ENCODE results near the gene WIPF2. TPM values are rescaled to one million over a fixed set of nuclear protein-coding genes. Genes with fewer than 3 reads are reported as not detected.
"Not testable (repeated sequence)": the region's sequence is repeated elsewhere in the genome, so short reads cannot be mapped to it uniquely, and the experiment has no call there.

The WIPF2 gene
- polyA plus RNA-seq, 3 donors = 27.4 to 35.9 (median 28.7) TPM

GRCh38 chr17:40187238-40187637 lies 31.9 kb upstream of the WIPF2 start:
- DNase-seq (ENCODE audit: extremely low read depth in 1 of 11, low read depth in 9 of 11, low spot score in 4 of 11) = no peak

DNA sequence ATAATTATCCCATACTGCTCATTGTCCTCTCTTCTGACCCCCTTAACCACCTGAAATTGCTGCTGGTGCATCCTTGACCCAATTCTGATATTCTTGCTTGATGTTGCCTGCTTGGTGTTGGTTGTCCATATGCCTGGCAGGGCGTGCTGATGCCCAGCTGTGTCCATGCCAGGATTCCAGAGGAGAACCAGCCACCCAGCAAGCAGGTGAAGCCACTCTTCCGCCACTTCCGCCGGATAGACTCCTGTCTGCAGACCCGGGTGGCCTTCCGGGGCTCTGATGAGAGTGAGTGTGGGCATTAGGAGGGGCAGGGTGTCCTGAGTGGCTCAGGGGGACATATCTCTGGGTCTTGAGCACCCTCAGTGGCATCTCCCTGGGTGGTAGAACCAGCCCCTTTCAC lies 30.4 kb upstream of the WIPF2 start:
- DNase-seq (ENCODE audit: extremely low read depth in 1 of 11, low read depth in 9 of 11, low spot score in 4 of 11) = no peak

DNA sequence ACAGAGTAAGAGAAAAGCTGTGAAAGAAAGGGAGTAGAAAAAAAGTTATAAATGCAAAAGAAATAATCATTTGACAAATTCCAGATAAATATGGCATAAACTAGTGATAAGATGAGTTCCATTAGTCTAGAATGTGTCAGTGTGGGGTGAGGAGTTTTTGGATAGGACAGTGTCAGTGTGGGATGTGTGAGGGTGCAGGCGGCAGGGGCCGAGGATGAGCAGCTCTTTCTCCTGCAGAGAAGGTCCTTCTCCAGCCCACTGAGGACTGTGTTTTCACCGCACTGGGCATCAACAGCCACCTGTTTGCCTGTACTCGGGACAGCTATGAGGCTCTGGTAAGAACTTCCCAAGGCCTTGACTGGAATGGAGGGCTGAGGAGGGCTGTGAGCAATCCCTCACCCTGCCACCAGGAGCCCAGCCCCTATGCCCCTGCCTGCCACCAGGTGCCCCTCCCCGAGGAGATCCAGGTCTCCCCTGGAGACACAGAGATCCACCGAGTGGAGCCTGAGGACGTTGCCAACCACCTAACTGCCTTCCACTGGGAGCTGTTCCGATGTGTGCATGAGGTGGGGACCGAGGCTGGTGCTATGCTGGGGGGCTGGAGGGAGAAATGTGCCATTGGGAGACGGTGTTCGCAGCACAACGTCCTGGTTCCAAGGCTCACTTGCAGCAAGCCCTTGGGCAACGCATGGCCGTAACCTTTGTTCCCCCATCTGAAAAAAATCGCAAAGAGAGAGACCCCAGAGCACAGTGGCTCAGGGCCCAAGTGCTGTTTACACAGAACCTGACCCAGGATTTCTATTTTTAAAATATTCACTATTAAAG lies 28.7 kb upstream of the WIPF2 start:
- no peak for DNase-seq (ENCODE audit: extremely low read depth in 1 of 11, low read depth in 9 of 11, low spot score in 4 of 11)

- peak in 9 of 11 donors; percentile 46 to 78 (median 67) for DNase-seq (ENCODE audit: extremely low read depth in 1 of 11, low read depth in 9 of 11, low spot score in 4 of 11)
Measured at GRCh38 chr17:40191237-40192208, 27.6 kb upstream of the WIPF2 start.

GRCh38 chr17:40192961-40193360 lies 26.1 kb upstream of the WIPF2 start:
- DNase-seq (ENCODE audit: extremely low read depth in 1 of 11, low read depth in 9 of 11, low spot score in 4 of 11) = no peak

GRCh38 chr17:40194821-40195220 lies 24.3 kb upstream of the WIPF2 start:
- DNase-seq (ENCODE audit: extremely low read depth in 1 of 11, low read depth in 9 of 11, low spot score in 4 of 11) = no peak

- DNase-seq (ENCODE audit: extremely low read depth in 1 of 11, low read depth in 9 of 11, low spot score in 4 of 11) = no peak
Measured at GRCh38 chr17:40197550-40197949, 21.6 kb upstream of the WIPF2 start.

- DNase-seq (ENCODE audit: extremely low read depth in 1 of 11, low read depth in 9 of 11, low spot score in 4 of 11) = not testable (repeated sequence)
Measured at GRCh38 chr17:40197965-40198456, 21.1 kb upstream of the WIPF2 start.

DNA sequence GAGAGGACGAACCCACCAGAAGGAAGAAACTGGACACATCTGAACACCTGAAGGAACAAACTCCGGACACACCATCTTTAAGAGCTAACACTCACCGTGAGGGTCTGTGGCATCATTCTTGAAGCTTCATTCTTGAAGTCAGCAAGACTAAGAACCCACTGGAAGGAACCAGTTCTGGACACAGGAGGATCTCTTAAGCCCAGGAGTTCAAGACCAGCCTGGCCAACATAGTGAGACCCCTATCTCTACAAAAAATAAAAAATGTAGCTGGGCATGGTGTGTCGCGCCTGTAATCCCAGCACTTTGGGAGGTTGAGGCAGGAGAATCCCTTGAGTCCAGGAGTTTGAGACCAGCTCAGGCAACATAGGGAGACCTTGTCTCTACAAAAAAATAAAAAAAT lies 20.5 kb upstream of the WIPF2 start:
- no peak for DNase-seq (ENCODE audit: extremely low read depth in 1 of 11, low read depth in 9 of 11, low spot score in 4 of 11)

DNA sequence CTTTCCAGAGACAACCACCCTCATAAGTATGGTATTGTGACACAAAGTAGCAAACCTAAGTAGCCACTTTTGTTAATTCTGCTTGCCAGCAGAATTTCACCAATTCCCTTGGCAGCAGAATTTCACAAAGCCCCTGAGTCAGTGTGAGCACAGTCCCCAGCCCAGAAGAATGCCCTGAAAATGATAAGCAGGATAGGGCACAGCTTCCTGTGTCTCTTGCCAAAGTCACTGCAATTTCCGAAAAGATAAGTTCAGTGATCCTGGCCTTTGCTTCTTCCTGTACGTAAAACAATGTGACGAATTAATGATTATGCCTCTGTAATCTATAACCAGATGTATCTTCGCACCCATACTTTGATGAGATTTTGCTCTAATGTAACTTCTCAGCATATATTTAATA lies 16.0 kb upstream of the WIPF2 start:
- no peak for DNase-seq (ENCODE audit: extremely low read depth in 1 of 11, low read depth in 9 of 11, low spot score in 4 of 11)

DNA sequence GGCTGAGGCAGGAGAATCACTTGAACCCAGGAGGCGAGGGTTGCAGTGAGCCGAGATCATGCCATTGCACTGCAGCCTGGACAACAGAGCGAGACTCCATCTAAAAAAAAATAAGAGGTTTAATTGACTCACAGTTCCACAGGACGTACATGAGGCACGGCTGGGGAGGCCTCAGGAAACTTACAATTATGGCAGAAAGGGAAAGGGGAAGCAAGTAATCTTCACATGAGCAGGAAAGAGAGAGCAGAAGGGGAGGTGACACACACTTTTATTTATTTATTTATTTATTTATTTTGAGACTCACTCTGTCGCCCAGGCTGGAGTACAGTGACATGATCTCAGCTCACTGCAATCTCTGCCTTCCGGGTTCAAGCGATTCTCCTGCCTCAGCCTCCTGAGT lies 12.9 kb upstream of the WIPF2 start:
- DNase-seq (ENCODE audit: extremely low read depth in 1 of 11, low read depth in 9 of 11, low spot score in 4 of 11) = not testable (repeated sequence)

DNA sequence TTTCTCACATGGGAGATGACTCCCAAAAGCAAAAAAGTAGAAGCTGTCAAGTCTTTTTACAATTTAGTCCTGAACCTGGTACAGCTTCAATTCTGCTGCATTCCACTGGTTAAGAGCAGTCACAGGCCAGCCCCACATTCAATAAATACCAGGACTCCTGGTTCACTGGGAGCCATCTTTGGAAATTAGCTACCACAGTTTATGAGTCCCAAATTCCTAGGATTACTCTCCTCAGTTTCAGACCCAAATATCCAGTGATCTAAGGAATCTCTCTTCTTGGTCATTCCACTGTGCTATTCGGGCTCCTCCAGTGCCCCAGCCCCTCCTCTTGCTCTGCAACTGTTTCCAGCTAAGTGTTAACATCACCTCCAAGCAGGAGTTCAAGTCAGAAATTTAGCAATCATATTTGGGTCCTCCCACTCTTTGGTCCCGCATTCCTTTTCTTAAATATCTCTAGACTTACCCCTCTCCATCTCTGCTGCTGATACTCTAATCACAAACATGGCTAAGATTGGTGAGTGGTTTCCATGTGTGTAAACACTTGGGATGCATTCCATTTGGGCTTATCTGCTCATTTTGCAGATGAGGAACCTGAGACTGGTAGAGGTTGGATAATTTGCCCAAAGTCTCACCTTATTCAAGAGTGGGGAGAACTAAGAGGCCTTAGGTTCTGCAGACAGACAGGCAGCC lies 9.6 kb upstream of the WIPF2 start:
- no peak for DNase-seq (ENCODE audit: extremely low read depth in 1 of 11, low read depth in 9 of 11, low spot score in 4 of 11)

DNA sequence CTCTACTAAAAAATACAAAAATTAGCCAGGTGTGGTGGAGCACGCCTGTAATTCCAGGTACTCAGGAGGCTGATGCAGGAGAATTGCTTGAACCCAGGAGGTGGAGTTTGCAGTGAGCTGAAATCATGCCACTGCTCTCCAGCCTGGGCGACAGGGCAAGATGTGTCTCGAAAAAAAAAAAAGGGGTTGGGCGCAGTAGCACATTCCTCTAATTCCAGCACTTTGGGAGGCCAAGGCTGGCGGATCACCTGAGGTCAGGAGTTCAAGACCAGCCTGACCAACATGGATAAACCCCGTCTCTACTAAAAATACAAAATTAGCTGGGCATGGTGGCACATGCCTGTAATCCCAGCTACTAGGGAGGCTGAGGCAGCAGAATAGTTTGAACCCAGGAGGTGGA lies 5.2 kb upstream of the WIPF2 start:
- DNase-seq (ENCODE audit: extremely low read depth in 1 of 11, low read depth in 9 of 11, low spot score in 4 of 11) = not testable (repeated sequence)

GRCh38 chr17:40218006-40218739 lies 931 bp upstream of the WIPF2 start:
- DNase-seq (ENCODE audit: extremely low read depth in 1 of 11, low read depth in 9 of 11, low spot score in 4 of 11) = no peak

DNA sequence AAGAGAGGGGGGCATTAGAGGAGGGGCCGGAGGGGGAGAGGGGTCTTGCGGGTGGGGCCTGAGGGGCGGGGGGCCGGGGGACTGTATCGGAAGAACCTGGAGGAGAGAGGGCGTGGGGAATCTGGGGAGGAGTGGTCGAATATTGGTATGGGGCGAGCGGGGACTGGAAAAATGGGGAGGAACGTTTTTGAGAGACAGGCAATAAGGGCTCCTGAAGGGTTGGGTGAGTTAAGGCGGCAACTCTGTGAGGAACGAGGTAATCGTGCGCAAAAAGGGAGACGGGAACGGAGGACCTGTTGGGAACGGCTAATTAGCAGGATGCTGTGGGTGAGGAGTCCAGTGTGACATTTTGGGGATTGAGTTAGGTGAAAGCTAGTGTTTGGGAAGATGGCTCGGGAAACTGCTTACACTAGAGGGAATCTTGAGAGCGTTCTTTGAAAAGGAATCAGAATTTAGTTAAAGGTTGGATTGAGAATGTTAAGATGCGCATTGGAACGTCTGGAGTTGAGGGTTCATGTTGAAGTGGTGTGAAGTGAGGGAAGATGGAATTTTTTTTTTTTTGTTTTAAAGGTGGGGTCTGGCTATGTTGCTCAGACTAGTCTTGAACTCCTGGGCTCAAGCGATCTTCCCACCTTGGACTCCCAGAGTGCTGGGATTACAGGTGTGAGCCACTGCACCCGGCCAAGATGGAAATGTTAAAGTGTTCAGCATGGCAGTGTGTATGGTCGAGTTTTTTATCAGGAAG lies 662 bp downstream of the WIPF2 start:
- DNase-seq (ENCODE audit: extremely low read depth in 1 of 11, low read depth in 9 of 11, low spot score in 4 of 11) = peak in 8 of 11 donors; percentile 36 to 69 (median 57)

DNA sequence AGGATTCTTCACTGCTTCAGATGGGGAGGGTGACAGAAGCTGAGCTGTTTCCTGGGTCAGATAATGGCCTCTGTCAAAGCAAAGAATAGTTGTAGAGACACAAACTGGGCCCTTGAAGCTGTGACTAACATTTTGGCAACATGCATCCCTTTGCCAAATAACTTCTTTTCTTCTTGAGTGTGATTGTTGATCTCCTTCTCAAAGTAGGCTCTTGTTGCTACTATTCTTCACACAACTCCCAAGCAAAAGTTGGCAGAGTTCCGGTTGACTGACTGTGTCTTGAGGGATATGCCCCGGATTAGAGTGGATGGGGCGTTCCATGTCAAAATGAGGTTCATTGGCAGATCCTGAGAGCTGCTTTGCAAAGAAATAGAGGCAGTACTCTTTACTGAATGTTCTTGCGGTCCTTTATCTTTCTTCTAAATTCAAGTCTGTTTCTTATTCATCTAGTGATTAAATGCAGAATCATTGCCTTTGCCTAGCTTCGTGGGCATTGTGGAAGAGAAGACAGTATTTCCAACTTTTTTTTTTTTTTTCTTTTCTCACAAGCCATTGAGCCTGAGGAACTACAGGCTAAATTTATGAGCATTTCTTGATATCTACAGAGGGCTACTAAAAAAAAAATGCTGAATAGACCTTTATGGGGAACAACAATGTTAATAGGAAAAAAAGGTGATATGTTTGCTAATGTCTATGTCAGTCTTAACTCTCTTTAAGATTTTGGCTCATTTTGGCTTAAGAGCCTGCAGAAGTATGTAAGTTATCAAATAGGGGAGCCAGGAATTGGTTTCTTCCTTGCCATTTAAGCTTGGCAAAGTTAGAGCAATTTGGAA lies 5.8 kb downstream of the WIPF2 start:
- no peak for DNase-seq (ENCODE audit: extremely low read depth in 1 of 11, low read depth in 9 of 11, low spot score in 4 of 11)

GRCh38 chr17:40229146-40229545 lies 10.0 kb downstream of the WIPF2 start:
- DNase-seq (ENCODE audit: extremely low read depth in 1 of 11, low read depth in 9 of 11, low spot score in 4 of 11) = not testable (repeated sequence)
